Dendritic cell treated with granulocyte-macrophage colony-stimulating factor and Interleukin-4, amounts not matched to agents 40 ng/mL and 50 ng/mL, for 4 days (primary cell): Measurements from ENCODE around the gene VWA3B.

Source experiments
- H3K27ac Mint-ChIP-seq: one replicate; pipeline ENCODE4 v1.8.0; 2022; ENCODE audit warnings: mild to moderate bottlenecking, mixed read lengths
- H3K27me3 Mint-ChIP-seq: one replicate; pipeline ENCODE4 v1.8.0; 2022; ENCODE audit warnings: mild to moderate bottlenecking, mixed read lengths
- H3K36me3 Mint-ChIP-seq: one replicate; pipeline ENCODE4 v1.8.0; 2022; ENCODE audit warnings: low read depth, mixed read lengths
- H3K4me1 Mint-ChIP-seq: one replicate; pipeline ENCODE4 v1.8.0; 2022; ENCODE audit warnings: low read depth, mixed read lengths
- H3K4me3 Mint-ChIP-seq: one replicate; pipeline ENCODE4 v1.8.0; 2022; ENCODE audit warnings: mild to moderate bottlenecking, moderate library complexity, mixed read lengths
- H3K9me3 Mint-ChIP-seq: one replicate; pipeline ENCODE4 v1.8.0; 2022; ENCODE audit warnings: mixed read lengths
- intact Hi-C: fragments of 100-400 bp; cut with micrococcal nuclease; formaldehyde crosslinking; loops from one replicate; pipeline ENCODE4 v1.15.0; 2022

Gene VWA3B

GRCh38 chr2:98280376-98281102 is 193.6 kb downstream of the VWA3B start:
- H3K4me1 Mint-ChIP-seq = no peaks in the 10 kb centered on the region
- no peaks in the 10 kb centered on the region for H3K36me3 Mint-ChIP-seq
- H3K9me3 Mint-ChIP-seq = no peaks in the 10 kb centered on the region
- no peak overlapping the region for H3K4me3 Mint-ChIP-seq
- H3K27me3 Mint-ChIP-seq = peaks cover 57% of the 10 kb centered on the region
- H3K27ac Mint-ChIP-seq = no peak overlapping the region
- intact Hi-C loops = no loop called here

DNA sequence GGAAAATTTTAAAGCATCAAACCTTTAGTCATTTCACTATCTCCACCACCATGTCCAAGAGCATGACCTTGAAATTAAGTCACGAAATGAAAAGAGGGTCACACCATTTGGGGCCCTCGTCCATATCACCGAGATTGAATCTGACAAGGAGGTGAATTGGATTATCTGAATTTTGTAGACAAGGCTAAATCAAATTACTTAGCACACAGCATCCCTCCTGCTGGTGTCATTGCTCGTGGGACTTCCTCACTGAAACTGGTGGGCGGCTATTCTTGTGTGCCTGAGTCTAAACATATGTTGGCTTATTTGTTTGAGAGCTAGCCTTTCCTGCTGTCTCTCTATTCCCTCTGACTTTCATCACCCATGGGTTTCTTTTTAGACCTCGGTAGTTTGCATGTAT is 194.6 kb downstream of the VWA3B start:
- Mint-ChIP-seq H3K36me3 (no peaks in the 10 kb centered on the region), H3K4me1 (no peaks in the 10 kb centered on the region), H3K9me3 (no peaks in the 10 kb centered on the region), H3K27ac (no peak overlapping the region), H3K27me3 (peaks cover 56% of the 10 kb centered on the region), H3K4me3 (no peak overlapping the region)
- intact Hi-C loops = no loop called here

GRCh38 chr2:98282109-98282508 is 195.1 kb downstream of the VWA3B start:
- no peaks in the 10 kb centered on the region for H3K36me3 Mint-ChIP-seq
- H3K27me3 Mint-ChIP-seq = peaks cover 56% of the 10 kb centered on the region
- no peaks in the 10 kb centered on the region for H3K9me3 Mint-ChIP-seq
- no peaks in the 10 kb centered on the region for H3K4me1 Mint-ChIP-seq
- H3K4me3 Mint-ChIP-seq = no peak overlapping the region
- intact Hi-C loops = no loop called here
- no peak overlapping the region for H3K27ac Mint-ChIP-seq

- intact Hi-C loops = no loop called here
- Mint-ChIP-seq H3K4me3 (no peak overlapping the region), H3K27ac (no peak overlapping the region), H3K4me1 (no peaks in the 10 kb centered on the region), H3K36me3 (no peaks in the 10 kb centered on the region), H3K9me3 (peaks cover 30% of the 10 kb centered on the region), H3K27me3 (peaks cover 40% of the 10 kb centered on the region)
Observed at GRCh38 chr2:98293030-98293429, 206.1 kb downstream of the VWA3B start.

GRCh38 chr2:98293931-98294687 is 207.1 kb downstream of the VWA3B start:
- no peaks in the 10 kb centered on the region for H3K36me3 Mint-ChIP-seq
- peaks cover 24% of the 10 kb centered on the region for H3K9me3 Mint-ChIP-seq
- no peak overlapping the region for H3K27ac Mint-ChIP-seq
- no peak overlapping the region for H3K4me3 Mint-ChIP-seq
- H3K27me3 Mint-ChIP-seq = peaks cover 39% of the 10 kb centered on the region
- no peaks in the 10 kb centered on the region for H3K4me1 Mint-ChIP-seq
- intact Hi-C loops = no loop called here

GRCh38 chr2:98294711-98295110 is 207.7 kb downstream of the VWA3B start:
- no peaks in the 10 kb centered on the region for H3K4me1 Mint-ChIP-seq
- no peak overlapping the region for H3K27ac Mint-ChIP-seq
- no peaks in the 10 kb centered on the region for H3K36me3 Mint-ChIP-seq
- intact Hi-C loops = no loop called here
- H3K27me3 Mint-ChIP-seq = peaks cover 44% of the 10 kb centered on the region
- no peak overlapping the region for H3K4me3 Mint-ChIP-seq
- peaks cover 18% of the 10 kb centered on the region for H3K9me3 Mint-ChIP-seq

GRCh38 chr2:98295275-98295674 is 208.3 kb downstream of the VWA3B start:
- Mint-ChIP-seq H3K27me3 (peaks cover 41% of the 10 kb centered on the region), H3K4me1 (no peaks in the 10 kb centered on the region), H3K36me3 (no peaks in the 10 kb centered on the region), H3K27ac (no peak overlapping the region), H3K9me3 (peaks cover 12% of the 10 kb centered on the region), H3K4me3 (no peak overlapping the region)
- intact Hi-C loops = no loop called here

- Mint-ChIP-seq H3K36me3 (no peaks in the 10 kb centered on the region), H3K4me3 (no peak overlapping the region), H3K27ac (no peak overlapping the region), H3K27me3 (peaks cover 45% of the 10 kb centered on the region), H3K4me1 (no peaks in the 10 kb centered on the region), H3K9me3 (peaks cover 6% of the 10 kb centered on the region)
- intact Hi-C loops = no loop called here
Observed at GRCh38 chr2:98295721-98296414, 208.9 kb downstream of the VWA3B start.

GRCh38 chr2:98296440-98296839 is 209.5 kb downstream of the VWA3B start:
- intact Hi-C loops = no loop called here
- H3K27me3 Mint-ChIP-seq = peaks cover 41% of the 10 kb centered on the region
- no peak overlapping the region for H3K27ac Mint-ChIP-seq
- H3K4me3 Mint-ChIP-seq = no peak overlapping the region
- H3K4me1 Mint-ChIP-seq = no peaks in the 10 kb centered on the region
- no peaks in the 10 kb centered on the region for H3K36me3 Mint-ChIP-seq
- H3K9me3 Mint-ChIP-seq = peaks cover under 1% of the 10 kb centered on the region

DNA sequence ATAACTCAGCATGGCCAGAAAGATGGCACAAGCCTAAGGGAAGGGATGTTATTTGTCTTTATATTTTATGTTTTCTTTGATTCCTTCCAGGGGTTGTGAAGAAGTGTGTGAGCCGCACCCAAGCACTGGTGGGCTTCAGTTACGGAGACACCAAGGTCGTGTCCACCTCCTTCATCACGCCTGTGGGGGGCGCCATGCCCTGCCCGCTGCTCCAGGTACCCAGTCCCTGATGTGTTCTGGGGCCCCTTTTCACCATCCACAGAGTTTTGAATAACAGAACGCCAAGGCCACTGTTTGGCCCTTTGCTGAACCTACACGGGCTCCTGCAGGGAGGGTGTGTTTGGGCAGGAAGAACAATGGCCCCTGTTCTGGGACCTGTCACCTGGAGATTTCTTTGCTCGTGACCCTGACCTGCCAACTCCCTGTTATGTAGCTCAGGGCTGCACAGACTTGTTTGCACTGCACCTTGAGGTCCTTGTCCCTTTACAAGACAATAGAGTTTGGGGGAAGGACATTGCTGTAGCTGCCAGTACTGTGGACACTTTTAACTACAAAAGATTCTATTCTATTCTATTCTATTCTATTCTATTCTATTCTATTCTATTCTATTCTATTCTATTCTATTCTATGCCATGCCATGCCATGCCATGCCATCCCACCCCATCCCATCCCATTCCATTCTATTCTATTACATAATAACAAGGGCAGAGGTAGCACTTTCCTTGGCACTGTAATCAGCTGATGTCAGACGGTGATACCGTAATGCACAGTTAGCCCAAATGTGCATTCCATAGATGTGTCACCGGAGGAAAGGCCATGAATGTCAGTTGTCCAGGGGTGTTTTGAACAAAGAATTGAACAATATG is 211.1 kb downstream of the VWA3B start:
- H3K9me3 Mint-ChIP-seq = no peaks in the 10 kb centered on the region
- H3K4me3 Mint-ChIP-seq = no peak overlapping the region
- no peaks in the 10 kb centered on the region for H3K4me1 Mint-ChIP-seq
- H3K36me3 Mint-ChIP-seq = no peaks in the 10 kb centered on the region
- intact Hi-C loops = no loop called here
- H3K27me3 Mint-ChIP-seq = peaks cover 50% of the 10 kb centered on the region
- H3K27ac Mint-ChIP-seq = no peak overlapping the region

- Mint-ChIP-seq H3K36me3 (no peaks in the 10 kb centered on the region), H3K4me3 (no peak overlapping the region), H3K27ac (no peak overlapping the region), H3K27me3 (peaks cover 51% of the 10 kb centered on the region), H3K9me3 (no peaks in the 10 kb centered on the region), H3K4me1 (no peaks in the 10 kb centered on the region)
- intact Hi-C loops = no loop called here
Observed at GRCh38 chr2:98298683-98299164, 211.8 kb downstream of the VWA3B start.

GRCh38 chr2:98299211-98299905 is 212.4 kb downstream of the VWA3B start:
- intact Hi-C loops = no loop called here
- peaks cover 50% of the 10 kb centered on the region for H3K27me3 Mint-ChIP-seq

More at GRCh38 chr2:98299211-98299905, 212.4 kb downstream of the VWA3B start:
- Mint-ChIP-seq H3K9me3 (no peaks in the 10 kb centered on the region), H3K27ac (no peak overlapping the region), H3K36me3 (no peaks in the 10 kb centered on the region), H3K4me3 (no peak overlapping the region), H3K4me1 (no peaks in the 10 kb centered on the region)
